NCI-H69 (cell line): ENCODE data around the gene GTSE1.
A peak's percentile ranks its signal among the peaks of the same experiment; 100 is the strongest.

Experiments
- DNase-seq: peaks from one replicate; lab custom pipeline; 2025; lab: John Stamatoyannopoulos, UW

The GTSE1 gene

DNA sequence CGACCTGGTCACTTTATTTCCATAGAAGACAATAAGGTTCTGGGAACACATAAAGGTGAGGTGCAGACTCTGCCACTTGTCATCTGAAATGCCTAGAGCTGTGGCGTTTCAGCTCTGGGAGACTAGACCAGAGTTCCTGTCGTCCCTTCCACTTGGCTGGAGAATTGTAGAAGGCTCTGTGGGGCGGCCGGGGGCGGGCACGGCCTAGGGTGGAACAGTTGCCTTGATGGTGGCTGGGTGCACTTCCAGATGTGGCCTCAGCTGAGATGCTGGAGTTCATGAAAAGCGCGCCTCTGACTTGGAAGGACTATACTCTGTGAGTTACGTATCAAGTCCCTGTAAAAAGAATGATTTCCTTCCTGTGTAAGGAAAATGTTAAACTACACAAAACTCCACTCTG is 55.6 kb downstream of the GTSE1 start:
- DNase-seq, result no peak

DNA sequence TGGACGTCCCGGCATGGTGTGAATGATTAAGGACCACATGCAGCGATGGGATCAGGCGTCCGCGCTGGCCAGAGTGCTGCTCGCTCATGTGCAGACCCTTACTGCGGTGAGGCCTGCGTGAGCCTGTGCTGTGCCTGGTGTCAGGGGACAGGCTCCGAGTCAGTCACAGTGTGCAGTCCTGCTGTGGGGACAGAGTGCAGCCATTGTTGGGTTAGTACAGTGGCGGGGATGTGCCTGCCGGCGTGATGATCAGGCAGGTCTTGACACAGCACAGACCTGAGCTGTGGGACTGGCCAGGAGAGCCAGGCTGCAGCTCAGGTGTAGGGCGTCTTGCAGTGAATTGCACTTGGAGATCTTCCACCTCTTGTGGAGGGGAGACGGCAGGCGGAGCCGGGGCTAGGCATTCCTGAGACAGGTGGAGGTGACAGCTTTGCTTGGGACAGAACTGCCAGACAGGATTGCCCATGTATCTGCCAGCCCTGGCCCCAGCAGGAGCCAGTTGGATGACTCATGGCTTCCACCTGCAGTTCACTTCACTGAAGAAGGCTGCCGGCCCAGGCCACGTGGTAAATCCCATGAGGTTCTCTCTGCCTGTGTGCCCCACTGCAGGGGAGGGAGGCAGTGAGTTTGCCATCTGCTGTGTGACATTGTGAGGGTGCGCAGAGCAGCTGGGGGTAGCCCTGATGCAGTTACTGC is 56.2 kb downstream of the GTSE1 start:
- DNase-seq, result peak; percentile 95

DNA sequence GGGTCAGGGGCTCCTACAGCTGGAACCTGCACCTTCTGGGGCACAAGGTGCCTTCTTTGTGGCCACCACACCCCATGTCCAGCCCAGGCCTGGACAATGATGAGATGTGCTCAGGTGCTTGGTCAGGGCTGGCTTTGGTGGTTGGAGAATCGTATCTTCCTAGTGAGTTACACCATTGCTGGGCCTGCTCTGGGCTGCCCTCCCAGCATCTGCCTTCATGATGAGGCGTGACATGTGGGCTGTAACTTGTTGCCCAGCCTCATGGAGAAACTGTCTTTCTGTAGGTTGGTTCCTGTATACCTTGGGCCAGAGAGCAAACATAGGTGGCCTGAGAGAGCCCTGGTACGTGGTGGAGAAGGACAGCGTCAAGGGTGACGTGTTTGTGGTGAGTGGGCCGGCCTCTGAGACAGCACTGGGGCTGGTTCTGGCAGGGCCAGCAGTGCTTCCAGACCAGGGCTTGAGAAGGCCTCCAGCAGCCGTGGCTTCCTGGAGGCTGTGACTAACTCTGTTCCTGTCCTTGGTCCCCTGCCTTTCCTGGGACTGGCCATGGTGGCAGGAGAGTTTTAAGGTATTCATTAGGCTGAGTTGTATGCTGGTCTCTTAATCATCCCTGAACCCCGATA is 56.9 kb downstream of the GTSE1 start:
- DNase-seq, result no peak

DNA sequence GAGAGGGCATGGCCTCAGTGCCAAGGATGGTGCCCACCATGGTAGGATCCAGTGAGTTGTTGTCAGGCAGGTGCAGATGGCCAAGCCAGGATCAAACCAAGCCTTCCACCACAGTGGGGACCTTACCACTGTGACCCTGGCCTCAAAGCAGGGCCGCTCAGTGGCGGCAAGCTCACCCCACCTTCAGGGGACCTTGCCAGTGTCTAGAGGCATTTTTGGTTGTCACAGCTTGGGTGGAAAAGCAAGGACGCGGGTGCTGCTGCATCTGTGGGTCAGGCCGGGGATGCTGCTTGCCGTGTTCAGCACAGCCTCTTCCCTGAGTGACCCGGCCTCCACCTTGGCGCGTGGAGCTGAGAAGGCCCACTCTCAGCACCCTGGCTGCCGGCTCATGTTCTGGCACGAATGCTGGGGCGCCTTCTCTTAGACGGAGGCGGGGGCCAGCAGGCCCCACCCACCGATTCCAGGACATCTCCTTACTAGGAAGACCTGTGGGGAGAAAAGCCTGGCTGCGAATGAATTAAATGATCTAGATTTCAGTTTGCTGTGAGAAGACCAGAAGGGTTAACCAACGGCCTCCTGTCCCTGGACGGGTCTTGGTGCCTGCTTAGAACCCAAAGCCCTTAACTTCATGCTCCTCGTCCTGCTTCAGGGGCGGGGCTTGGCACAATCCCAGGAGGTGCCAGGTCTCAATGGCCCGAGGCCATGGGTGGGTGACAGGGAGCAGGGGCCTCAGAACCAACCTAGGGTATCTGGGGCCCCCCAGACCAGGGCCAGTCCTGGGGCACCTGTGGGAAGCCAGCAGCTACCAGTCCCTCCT is 57.7 kb downstream of the GTSE1 start:
- DNase-seq, result no peak

DNA sequence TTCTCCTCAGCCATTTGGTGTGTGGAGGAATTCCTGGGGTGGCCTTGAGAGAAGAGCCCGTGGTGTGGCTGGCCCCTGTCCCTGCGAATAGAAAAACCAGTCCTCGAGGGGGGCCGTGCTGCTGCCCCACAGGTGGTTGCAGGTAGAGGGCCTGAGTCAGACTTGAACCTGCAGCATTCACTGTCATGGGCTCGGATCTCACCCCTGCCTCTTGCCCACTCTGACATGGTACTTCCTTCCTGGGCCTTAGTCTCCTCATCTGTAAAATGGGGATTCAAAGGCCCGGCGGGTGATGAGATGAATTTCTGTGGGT is 58.3 kb downstream of the GTSE1 start:
- DNase-seq, result no peak

DNA sequence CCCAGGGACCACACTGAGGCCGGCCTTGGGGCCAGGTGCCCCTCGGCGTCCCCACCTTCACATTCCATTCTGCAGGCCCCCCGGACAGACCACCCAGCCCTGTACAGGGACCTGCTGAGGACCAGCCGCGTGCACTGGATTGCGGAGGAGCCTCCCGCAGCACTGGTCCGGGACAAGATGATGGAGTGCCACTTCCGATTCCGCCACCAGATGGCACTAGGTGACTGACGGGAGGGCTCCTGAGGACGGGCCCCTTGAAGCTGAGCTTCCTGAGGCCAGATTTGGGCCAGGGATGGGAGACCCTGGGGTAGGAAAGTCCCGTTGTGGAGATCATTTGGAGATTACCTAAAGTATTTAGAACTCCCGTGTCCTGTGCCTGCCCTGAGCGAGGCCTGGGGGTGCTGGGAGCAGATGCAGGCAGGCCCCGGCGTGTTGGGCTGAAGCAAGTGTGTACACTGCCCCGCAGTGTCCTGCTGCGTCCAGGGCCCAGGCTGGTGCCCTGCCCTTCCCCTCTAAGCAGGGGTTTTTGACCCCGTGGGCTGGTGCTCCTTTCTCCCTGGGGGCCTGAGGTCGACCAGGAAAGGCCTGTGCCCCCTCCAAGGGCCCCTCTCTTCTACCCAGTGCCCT is 58.8 kb downstream of the GTSE1 start:
- peak; percentile 58 for DNase-seq

DNA sequence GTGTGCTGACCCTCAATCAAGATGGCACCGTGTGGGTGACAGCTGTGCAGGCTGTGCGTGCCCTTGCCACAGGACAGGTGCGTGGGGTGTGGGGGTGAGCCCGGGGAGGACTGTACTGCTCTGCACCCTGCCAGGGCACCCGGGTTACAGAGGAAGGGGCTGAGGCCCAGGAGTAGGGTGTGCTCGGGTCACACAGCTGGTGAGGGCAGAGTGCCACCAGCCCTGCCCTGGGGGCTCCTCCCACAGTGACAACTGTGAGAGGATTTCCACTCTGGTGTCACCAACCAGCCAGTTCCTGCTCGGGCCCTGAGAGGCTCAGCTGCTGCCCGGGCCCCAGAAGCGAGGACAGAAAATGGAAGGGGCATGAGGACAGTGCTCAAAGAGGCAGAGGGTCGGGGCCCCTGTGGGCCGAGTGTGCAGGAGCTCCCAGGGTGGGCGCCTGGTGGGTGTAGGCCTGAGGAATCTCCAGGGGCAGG is 59.4 kb downstream of the GTSE1 start:
- no peak for DNase-seq

DNA sequence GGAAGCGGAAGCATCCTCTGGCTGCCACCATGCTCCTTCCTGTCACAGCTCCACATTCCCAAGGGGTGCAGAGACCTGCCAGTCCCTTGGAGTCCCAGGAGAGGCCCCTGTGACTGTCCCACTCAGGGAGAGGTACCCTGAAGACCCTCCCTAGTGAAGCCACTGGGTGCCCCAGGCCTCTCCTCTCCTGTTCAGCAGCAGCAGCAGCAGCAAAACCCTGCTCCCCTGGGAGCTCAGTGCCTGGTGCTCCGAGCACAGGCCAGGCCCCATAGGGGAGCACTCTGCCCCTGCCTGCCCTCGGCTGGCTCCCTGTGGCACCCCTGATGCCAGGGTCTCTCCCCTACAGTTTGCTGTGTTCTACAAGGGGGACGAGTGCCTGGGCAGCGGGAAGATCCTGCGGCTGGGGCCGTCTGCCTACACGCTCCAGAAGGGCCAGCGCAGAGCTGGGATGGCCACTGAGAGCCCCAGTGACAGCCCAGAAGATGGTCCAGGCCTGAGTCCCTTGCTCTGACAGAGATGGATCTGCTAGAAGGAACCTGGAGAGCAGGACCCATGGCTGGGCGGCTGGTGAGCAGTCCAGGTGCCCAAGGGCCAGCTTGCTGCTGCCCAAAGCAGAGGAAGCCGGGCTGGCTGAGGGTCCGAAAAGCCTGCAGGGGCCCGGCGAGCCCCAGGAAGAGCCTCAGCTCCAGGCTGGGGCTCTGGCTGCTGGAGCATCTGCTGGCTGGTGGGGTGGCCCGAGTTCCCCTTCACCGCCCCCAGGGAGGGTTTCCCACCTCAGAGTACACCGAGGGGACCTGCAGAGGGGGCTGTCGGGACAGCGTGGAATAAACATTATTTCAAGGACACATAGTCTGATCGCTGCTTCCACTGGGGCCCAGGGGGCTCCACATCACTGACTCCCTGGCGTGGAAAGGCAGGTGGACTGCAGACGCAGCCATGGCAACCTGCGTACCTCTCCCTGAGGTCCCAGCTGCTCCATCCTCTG is 60.1 kb downstream of the GTSE1 start:
- no peak for DNase-seq

DNA sequence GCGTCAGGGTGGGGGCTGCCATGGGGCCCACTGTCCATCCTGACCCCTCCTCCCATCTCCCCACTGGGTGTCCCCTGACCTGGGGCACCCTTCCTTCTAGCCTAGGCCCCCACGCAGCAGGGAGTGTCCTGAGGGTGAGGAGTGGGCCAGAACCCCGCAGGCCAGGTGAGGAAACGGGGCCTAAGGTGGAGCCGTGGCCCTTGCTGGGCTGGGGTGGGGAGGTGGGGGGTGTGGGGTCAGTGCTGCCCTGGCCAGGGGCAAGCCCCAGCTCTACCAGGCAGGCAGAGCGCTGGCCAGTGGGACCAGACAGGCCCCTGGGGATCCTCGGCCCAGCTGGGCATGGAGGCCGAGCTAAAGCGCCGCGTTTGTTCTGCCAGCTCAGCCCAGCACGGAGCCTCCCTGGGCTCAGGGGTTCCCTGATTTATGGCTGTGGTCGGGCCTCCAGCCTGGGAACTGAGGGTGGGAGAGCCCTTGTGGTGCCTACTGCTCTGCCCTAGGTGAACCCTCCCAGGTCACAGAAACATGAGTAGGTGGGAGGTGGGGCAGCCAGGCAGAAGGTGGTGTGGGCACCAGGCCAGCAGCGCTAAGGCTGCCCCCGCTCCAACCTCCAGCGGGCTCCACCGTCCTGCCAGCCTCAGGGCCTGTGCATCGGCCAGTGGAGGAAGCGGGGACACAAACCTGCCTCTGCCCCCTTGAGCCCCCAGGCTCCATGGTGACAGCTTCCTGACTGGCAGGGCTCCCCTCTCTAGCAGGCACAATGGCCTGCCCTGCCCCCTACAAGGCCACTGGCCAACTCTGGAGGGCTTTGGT is 61.2 kb downstream of the GTSE1 start:
- DNase-seq, result no peak

DNA sequence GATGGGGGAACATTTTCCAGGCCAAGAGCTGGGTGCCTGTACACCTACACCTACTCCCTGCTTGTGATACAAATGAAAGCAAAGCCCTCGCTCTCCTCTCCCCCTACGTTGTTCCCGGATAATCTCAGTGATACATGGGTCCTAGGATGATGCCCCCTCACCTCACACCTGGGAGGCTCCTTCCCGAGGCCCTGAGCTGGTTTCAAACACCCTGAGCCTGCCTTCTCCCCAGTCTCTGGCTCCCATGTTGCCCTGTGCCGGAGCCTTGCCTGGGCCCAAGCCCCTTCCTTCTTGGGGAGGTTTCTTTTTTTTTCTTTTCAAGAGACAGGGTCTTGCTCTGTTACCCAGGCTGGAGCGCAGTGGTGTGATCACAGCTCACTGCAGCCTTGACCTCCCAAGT is 62.1 kb downstream of the GTSE1 start:
- DNase-seq, result no peak

DNA sequence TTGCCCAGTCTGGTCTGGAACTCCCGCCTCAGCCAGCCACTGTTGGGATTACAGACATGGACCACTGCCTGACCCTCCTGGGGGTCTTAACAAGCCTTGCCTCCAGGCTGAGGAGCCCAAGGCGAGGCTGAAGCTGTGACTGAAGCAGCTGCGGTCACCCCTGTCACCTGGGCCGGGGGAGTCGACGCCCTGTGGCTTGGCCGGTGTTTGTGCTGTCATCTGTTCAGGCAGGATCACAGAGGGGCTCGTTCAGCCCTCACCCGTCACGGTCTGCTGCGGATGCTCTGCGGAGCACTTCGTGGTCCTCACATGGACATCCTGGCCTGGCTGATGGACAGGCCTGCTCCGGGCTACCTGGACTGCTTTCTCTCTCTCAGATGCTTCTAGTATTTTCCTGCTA is 62.7 kb downstream of the GTSE1 start:
- DNase-seq, result no peak

DNA sequence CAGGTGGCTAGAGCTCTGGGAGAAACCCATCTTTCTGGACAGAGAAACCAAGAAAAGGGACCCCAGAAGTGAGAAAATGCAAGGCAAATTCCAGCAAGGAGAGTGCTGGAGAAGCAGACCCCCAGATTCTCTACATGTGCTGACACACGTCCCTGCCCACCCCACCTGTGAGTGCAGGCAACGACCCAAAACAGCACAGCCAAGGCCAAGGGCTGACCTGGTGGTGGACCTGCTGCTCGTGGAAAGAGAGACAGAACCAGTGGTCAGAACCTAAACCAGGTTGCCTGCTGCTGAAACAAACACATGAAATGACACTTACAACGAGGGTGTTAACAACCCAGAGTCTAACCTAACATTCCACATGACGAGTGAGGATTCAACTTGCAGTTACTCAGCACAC is 63.4 kb downstream of the GTSE1 start:
- no peak for DNase-seq

DNA sequence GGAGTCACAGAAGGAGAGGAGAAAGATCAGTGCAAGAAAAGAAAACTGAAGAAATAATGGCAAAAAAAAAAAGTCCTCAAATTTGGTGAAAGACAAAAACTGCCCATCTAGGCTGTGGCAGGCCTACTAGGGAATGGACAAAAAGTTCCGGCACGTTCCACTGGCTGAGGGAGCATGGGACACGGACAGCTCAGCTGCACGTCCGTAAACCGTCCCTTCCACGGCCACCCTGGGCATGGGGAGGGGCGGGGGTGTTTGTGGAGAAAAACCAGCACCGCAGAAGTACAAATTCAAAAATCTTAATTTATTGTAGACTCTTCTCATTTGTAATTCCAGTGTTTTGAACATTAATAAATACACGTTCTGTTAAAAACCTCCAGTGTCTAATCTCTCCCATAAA is 64.2 kb downstream of the GTSE1 start:
- no peak for DNase-seq

DNA sequence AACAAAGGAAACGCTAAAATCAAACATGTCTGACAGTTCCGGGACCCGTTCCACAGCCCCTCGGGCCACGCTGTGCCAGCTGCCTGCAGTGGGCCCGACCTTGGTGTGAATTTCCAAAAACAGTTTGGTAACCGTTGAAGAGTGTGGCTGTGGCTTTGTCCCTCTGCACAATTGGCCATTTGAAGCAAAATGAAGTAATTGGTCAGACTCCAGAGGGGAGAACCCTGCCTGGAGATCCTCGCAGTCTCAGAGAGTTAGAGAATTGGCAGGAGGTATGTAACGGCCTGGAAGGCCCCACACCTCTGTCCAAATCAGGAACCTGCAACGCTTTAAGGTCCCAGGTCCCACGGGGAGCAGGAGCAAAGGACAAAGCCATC is 65.1 kb downstream of the GTSE1 start:
- DNase-seq, result peak; percentile 75

DNA sequence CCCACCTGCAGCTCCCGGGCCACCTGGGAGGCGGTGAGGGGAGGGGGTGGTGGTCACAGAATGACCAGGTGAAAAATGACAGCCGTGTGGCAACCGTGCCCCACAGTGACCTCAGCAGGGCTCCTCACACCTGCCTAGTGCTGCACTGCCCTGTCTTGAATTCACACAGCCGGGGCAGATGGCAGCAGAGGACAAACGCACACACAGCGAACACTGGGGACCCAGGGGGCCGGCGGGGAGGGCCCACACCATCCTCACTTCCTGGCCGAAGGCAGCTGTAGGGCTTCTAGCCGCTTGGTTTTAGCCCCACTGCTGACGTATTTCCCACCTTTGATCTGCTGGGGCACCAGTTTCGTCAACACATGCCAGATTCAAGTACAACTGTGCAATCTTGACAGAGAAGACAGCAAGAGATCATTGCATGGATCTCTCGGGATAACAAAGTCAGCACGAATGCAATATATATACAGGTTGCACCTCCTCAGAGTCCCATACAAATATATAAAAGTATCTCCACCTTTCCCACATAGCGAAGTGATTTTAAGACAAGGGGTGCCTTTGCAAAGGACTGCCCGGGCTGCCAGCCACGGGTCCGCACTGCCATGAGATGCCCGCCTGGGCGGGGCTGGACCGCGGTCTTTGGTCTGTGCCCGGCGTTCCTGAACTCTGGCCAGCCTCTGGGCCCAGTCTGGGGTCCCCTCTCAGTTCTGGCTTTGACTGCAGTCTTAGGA is 65.7 kb downstream of the GTSE1 start:
- peak; percentile 88 for DNase-seq

DNA sequence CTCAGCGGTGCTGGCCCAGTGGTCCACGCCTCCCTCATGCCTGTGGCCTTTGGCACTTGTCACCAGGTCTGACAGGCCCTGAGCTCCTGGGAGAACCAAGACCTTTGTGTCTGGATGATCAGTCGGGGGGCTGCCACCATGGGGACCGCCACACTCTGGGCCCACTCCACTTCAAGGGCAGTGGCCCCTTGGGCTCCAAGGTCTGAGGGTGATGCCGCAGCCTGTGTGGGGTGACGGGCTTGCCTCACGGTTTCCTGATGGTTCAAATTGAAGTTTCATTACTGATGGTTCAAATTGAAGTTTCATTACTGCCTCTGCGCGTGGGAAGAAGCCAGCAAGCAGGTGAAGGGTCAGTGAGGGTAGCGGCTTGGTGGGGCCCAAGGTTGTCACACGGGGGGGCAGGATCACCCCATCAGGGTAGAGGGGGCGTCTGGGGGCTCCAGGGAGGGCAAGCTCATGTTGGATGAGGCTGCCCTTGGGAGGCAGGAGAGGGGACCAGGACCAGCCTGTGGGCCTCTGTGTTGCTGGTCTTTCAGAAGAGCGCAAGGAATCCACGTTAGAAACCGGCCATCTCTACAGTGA is 66.4 kb downstream of the GTSE1 start:
- no peak for DNase-seq

DNA sequence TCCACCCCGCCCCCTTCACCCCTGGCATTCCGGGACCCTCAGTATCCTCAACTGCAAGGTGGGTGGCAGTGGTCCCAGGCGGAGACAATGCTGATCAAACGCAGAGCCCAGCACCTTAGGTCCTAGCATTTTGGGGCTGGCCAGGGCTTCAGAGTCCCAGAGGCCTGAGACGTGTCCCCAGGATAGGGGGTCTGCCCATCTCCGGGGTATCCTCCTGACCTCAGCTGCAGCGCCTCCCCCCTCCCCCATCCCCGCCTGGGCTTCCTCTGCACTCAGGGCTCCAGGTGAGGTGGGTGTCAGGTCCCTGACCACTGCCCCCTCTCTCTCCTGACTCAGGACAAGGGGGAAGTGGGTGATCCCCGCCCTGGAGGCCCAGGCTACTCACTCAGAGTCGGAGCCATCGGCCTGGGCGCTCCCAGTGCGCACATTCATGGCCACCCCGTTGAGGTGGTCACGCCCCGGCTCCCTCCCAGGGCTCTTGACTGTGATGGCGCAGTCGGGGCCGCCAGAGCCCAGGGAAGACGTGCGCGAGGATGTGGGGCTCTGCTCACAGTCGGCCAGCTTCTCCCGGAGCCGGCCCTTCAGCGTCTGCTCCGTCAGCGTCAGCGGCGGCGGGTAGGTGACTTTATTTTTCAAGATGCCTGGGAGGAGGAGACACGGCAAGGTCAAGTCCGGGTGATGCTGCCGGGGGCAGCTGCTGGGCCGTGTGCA is 67.1 kb downstream of the GTSE1 start:
- DNase-seq, result no peak

DNA sequence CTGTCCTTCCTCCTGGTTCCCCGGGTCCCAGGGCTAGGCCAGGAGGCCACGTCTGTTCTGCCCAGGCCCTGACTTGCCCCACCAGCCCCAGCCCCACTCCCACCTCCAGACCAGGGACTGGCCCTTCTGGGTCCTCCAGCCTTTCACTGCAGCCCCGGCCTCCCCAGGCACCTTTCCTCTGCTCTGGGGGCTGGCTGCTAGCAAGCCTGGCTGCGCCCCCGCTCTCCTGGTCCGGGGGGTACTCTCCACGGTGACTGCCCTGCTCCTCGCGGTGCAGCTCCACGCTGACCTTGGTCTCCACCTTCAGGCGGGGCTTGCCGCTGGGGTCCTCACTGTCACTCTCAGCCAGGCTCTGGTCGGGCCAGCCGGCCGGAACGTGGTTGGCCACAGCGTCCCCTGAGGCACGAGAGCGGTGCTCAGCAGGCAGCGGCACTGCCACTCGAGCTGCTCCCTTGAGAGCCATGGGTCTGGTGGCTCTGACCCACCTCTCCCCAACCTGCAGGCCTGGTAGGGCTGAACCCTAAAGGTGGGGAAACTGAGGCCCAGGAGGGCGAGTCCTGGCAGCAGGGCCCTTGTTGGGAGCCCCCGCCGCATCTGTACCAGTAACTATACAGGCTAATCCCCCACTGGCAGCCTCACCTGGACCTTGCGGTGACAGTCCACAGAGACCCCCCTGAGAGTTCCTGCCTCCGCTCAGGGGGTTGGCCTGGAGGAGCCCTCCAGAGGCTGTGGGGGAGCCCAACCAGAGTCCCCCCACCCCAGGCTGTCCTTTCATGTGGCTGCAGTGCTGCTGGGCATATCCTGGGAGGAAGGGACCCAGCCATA is 67.9 kb downstream of the GTSE1 start:
- DNase-seq, result no peak
